Right ventricle myocardium superior (tissue), 1 donor: ENCODE data around the gene PTPRN2. TPM values are rescaled to one million over a fixed set of nuclear protein-coding genes. Genes with fewer than 3 reads are reported as not detected.
"Not testable (repeated sequence)": the region's sequence is repeated elsewhere in the genome, so short reads cannot be mapped to it uniquely, and the experiment has no call there.

ENCODE experiments used
- ATAC-seq: fragments of 200-7000 bp; cut with Tn5 transposase; one replicate; pipeline ENCODE4 v1.9.1; 2020; ENCODE audit warnings: mild to moderate bottlenecking; ENCODE audit not compliant: poor library complexity
- DNase-seq: peaks from one replicate; pipeline ENCODE4 v3.0.0-alpha.2; 2020
- intact Hi-C: fragments of 100-400 bp; cut with DNase I; formaldehyde crosslinking; loops from one replicate; pipeline ENCODE4 v1.11.2; 2022
- total RNA-seq: library from RNA; stranded (reverse); fragmentation: NEBNext Ultra II Directional; extraction: Animal tissue kit (Norgen Biotek cat#: 25700); gene quantifications from one replicate; pipeline ENCODE4 v1.2.1, GENCODE V29; 2021
- donor health status: DM: no; HTN: yes; CAD: no; lungs with severe emphysema.

Gene PTPRN2
- total RNA-seq, 1 donor from 2014 or later = 1.2 TPM

DNA sequence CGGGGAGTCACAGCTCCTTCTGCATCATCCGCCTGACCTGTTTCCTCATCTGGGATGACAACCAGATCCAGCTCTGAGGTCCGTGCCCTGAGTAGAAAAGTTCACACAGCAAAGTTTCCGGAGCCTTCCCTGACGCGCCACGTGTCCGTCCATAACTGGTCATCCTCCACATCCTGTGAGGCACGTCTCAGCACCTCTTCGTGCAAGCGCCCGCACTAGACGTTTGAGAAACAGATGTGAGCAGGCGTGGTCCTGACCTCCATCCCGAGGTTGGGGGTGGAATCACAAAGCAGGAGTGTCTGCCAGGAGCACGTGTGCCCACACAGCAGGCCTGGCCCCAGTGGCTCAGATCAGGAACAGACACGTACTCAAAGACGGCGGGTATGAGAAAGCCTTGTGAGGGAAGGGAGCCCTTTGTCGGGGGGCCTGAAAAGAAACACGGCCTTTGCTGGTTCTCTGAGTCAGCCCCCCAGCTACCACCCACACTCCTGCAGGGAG is 730.0 kb downstream of the PTPRN2 start:
- DNase-seq = no peak
- intact Hi-C loops = no loop called here

DNA sequence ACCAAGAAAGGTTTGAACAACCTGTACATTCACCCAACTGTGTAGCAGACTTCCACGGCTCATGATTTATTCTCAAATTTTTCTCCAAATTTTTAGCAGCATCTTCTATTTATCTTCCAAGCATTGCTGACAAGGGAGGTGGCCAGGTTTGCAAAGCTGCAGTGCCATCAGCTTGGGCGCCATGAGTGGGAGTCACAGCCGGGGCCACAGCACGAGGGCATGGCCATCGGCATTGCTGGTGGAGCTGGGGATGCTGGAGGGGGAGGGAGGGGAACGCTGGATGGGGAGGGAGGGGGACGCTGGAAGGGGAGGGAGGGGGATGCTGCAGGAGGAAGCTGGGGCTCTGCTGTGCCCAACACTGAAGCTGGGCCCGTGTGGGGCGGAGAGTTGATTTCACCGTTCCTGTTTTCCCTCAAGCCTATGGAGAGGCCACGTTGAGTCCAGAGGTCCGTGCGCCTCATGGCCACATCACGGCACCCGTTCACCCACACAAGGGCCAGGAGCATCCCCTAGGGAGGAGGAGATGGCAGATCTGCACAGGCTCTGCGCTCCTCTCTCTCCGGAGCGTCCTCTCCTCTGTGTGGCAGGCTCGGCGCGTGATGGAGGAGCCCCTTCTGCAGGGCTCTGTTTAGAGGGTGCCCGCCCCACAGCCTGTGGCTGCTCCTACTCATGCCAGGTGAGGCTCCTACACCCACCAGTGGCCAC is 730.6 kb downstream of the PTPRN2 start:
- ATAC-seq (no peak), DNase-seq (no peak)
- intact Hi-C loops = no loop called here

More for the DNA sequence above, 730.0 kb downstream of the PTPRN2 start:
- no peak for ATAC-seq

DNA sequence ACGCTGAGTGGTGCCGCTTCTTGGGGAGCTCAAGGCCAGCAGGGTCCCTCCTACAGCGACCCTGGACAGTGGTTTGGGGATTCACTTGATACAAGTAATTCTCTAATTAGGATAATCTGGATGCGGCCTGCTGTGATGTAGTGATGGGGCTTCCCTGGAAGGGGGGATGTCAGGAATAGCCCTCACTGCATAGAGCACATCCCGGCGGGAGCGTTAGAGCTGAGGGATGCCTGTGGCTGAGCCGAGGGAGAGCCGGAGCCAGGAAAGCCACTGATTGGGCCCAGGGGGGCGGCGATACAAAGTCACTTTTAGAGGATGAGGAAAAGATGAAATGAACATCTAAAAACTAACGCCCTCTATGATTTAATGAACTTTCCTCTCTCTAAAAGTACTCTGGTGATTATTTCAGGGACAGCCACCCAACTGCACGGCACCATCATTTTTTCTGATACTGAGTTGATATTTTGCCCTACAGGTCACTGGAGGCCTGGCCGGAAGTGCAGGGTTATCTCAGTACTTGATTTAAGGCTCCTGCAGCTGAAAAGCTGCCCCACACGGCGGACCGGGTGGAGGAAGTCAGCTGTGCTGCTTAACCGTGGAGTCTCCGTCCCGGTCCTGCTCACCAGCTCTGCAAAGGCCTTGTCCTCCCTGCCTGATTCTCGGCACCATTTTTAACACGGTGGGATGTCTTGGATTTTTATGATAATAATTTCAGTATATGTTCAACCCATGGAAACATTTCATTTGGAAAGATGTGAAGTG is 732.0 kb downstream of the PTPRN2 start:
- DNase-seq (peak; percentile 47), ATAC-seq (no peak)
- intact Hi-C loops = no loop called here

DNA sequence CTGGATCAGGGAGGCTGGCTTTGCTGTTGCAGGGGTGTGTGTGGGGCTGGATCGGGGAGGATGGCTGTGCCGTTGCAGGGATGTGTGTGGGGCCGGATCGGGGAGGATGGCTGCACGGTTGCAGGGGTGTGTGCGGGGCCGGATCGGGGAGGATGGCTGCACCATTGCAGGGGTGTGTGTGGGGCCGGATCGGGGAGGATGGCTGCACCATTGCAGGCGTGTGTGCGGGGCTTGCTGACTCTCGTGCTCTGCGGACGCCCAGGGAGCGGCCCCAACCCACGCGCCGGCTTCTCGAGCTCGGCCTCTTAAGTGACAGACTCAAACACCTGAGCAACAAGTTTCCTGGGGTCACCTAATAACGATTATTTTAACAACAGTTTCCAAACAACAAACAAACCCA is 732.6 kb downstream of the PTPRN2 start:
- no peak for ATAC-seq
- intact Hi-C loops = no loop called here
- DNase-seq = no peak

DNA sequence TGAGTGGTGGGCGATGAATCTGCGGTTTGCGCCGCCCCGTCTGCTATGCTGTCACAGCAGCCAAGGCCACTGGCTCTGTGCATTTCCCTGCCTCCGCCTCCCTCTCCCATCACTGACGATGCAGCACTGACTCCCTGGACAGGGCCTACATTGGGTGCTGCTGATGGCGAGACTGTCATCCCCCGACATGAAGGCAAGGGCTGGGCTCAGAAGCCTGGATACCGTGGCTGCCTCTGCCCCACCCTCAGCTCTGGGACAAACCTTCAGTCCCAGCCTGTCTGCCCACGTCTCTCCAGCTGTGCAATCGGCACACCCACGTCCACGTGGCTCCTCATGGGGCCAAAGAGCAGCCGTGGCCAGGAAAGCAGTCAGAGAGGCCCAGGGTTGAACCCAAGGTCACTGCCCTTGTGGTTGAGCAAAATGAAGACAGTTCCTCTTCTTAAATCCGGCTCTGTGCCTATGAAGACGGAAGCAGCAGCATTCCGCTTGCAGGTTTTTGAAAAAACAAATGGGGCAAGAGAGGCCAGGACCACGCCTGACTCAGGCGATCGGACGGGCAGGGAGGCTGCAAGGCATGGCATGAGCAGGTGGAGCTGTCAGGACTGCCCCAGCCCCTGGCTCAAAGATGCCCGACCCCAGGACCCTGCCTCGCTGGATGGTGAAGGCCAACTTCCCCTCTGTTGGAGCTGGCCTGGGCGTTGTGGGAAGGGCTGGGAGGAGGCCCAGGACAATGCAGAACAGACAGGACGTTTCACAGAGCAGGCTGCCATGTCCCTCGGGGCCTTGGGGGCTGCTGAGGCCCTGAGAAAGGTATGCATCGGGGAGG is 733.3 kb downstream of the PTPRN2 start:
- intact Hi-C loops = no loop called here
- ATAC-seq (peak; percentile 91), DNase-seq (peak; percentile 87)

DNA sequence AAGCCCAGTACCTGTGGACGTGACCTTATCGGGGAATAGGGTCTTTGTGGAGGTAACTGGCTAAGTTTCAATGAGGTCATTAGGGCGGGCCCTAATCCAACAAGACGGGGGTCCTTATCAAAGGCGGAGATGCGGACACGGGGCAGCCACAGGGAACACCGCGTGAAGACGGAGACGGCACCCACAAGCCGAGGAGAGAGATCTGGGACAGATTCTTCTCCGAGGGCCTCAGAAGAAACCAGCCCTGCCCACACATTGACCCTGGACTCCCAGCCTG is 733.9 kb downstream of the PTPRN2 start:
- no peak for ATAC-seq

DNA sequence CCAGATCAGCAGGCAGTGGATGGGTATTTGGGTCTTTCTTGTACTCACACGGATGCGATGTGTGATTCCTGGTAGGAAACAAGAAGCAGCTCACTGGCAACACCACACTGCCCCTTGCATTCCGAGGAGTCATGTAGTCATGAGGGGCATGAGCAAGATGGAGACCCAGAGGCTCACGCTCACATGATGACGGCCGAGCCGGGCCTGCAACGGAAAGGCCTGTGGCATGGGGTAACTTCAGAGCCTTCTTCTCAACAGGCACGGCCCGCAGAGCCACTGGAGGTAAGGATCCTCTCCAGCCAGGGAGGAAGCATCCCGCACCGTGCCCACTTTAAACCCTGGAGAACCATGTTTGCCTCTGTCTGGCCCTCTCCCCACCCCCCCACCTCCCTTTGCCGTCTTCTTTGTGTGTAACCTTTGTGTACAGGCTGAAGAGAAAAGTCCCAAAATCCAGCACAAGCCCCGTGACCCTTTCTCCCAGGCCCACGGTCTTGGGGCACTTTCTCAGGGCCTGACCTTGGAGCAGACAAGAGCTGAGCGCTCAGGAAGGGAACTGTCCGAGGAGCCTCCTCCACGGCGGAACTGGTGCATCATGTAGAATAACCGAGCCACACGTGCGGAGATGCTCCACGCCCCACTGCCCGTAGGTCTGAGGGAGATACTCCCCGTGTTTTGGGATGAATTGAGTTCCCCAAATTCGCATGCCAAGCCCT is 734.4 kb downstream of the PTPRN2 start:
- intact Hi-C loops = no loop called here
- no peak for ATAC-seq
- DNase-seq = peak; percentile 37

More for the DNA sequence above, 733.9 kb downstream of the PTPRN2 start:
- intact Hi-C loops = no loop called here
- no peak for DNase-seq

DNA sequence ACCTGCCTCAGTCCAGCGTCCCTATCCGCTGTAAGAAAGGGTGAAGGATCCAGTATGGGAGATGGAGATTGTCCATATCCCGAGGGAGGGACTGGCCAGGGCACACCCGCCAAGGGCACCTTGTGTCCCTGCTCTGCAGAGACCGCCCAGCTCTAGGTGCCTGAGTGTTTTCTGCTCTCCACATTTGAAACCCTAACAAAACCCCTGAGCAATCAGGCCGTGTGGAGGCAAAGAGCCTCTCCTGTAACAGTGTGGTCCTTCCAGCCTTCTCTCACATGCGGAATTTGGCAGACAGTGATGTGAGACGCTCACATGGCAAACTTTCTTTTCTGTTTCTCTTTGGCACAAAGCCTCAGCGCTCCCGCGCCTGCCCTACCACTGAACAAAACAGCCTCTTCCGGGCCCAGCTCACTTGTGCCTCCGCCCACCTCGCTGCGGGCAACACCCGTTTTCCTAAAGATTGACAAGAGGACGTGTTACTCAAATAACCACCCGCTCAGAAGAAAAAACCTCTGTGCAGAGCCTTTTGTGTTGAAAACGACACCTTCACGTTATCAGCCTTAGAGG is 736.0 kb downstream of the PTPRN2 start:
- ATAC-seq = peak; percentile 65
- intact Hi-C loops = no loop called here

DNA sequence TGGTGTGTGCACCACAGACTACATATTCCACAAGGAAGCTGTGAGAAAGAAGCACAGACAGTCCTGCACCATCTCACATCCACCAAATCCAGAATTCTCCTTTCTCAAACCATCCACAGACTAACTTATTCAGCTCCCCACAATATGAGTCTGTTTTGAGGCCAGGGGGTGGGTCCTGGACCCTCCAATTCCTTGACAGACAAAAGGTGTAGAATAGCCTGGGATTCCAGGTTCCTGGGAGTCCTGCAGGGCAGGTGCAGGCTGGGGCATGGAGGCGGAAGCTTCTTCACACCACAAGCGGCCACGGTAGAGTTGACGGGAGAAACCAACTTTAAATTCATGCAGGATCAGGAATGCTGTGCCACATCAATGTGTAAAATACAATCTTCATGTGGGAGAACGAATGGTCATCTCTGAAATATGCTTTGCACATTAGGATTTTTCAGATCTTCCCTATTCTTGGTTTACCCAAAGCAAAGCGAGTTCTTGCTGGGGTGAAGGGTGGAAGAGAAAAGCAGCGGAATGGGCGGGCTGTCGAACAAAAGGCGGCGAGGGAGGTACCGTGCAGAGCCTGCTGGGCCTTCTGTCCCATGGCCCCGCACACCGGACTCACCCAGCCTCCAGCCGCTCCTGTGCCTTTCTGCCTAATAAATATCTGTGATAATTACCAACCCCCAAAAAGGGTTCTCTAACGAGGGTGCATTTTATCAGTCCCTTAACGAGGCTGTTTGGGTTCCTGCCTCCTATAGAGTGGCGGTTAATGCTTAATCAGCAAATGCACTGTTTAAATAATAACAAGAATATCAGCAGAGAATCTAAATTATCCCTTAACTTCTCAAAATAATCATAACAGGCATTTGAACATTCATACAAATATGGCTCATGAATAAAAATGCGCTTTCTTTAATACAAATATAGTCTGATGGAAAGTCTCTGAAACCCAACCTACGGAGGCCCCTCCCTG is 736.9 kb downstream of the PTPRN2 start:
- ATAC-seq (no peak), DNase-seq (peak; percentile 24)
- intact Hi-C loops = no loop called here

More for the DNA sequence above, 736.0 kb downstream of the PTPRN2 start:
- peak; percentile 82 for DNase-seq

DNA sequence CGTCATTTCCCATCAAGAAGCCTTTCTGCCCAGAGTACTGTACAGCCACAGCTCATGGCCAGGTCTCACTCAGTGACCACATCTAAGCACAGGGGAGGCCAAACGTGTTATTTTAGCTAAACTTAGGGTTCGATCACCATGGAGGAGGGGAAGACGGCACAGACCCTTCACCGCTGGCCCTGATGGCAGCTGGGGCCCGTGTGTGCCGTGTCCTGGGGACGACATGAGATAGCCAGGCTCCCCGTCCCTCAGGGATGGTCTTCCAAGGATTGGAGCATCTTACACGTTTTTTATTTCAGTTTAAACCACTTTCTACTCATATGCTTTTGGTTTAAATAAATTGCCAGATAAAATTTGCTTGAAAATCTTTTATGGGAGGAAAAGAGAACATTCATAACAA is 737.9 kb downstream of the PTPRN2 start:
- DNase-seq = no peak
- no peak for ATAC-seq
- intact Hi-C loops = no loop called here

DNA sequence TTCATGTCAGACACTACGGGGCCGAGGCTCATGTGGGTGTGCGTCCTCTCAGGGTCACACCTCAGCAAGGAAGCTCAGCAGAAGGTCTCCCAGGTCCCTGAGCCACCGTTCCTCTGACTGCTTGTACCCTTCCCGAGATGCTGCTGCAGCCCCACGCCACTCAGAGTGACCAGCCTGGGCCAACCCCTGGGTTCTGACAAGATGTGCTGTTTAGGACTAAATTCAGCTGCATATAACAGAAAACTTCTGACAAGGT is 738.4 kb downstream of the PTPRN2 start:
- DNase-seq (no peak), ATAC-seq (no peak)
- intact Hi-C loops = no loop called here

DNA sequence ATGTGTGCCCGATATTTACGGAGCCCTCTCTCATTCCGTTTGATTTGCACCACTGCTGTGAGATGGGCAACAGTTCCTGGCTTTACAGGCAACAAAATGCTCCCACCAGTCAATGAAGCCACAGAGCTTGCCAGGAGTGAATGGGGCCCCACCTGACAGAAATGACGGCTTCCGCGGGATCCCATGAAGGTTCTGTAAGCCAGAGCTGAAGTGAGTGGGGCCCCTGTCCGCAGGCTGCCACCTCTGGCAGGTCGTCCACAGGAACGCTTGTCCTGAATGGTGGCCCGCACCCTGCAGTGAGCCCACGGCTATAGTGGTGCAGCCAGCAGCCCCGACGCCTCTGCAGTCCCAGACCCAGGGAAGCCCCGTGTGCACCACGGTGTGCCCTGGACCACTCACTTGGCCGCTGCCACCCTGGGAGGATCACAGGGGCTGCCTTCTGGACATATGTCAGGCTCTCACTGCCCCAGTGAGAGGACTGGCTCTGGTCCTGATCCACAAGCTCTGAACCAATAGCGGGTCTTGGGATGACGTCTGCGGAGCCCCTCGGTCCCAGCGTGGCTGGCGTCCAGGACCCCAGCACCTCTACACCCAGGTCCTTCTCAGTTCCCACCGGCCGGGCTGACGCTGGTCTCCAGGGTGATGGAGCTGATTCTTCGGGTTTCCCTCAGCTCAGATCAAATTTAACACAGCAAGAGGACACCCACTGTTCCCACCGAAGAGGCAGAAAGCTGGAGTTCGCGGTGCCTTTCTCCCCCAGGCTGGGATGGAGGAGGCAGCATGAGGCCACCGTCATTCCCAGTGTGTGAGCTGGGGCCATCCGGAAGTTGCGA is 738.9 kb downstream of the PTPRN2 start:
- DNase-seq = peak; percentile 22
- intact Hi-C loops = no loop called here
- ATAC-seq = no peak

DNA sequence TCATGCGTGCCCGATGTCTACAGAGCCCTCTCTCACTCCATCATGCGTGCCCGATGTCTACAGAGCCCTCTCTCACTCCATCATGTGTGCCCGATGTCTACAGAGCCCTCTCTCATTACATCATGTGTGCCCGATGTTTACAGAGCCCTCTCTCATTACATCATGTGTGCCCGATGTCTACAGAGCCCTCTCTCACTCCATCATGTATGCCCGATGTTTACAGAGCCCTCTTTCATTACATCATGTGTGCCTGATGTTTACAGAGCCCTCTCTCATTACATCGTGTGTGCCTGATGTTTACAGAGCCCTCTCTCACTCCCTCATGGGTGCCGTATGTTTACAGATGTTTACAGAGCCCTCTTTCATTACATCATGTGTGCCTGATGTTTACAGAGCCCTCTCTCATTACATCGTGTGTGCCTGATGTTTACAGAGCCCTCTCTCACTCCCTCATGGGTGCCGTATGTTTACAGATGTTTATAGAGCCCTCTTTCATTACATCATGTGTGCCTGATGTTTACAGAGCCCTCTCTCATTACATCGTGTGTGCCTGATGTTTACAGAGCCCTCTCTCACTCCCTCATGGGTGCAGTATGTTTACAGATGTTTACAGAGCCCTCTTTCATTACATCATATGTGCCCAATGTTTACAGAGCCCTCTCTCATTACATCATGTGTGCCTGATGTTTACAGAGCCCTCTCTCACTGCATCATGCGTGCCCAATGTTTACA is 739.7 kb downstream of the PTPRN2 start:
- DNase-seq, intact Hi-C loops, ATAC-seq: not testable (repeated sequence)

DNA sequence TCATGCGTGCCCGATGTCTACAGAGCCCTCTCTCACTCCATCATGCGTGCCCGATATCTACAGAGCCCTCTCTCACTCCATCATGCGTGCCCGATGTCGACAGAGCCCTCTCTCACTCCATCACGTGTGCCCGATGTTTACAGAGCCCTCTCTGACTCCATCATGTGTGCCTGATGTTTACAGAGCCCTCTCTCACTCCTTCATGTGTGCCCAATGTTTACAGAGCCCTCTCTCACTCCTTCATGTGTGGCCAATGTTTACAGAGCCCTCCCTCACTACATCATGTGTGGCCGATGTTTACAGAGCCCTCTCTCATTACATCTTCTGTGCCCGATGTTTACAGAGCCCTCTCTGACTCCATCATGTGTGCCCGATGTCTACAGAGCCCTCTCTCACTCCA is 740.9 kb downstream of the PTPRN2 start:
- intact Hi-C loops, DNase-seq, ATAC-seq: not testable (repeated sequence)

DNA sequence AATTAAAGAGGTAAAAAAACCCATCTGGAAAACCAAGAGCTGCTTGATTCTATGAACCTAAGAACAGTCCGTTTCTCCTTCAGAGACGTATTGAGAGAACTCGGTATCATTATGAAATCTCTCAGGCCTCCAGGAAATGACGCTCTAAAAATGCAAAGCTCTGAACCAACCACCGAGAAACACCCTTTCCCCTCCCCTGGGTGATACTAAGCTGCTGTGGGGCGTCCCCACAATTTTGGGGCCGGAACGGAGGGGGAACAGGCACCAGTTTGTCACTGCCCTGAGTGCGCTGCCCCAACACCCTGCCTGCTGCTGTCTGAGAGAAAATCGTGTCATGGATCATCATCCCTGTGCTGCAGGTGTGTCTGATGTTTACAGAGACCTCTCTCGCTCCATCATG is 741.4 kb downstream of the PTPRN2 start:
- intact Hi-C loops = no loop called here
- no peak for ATAC-seq
- no peak for DNase-seq

DNA sequence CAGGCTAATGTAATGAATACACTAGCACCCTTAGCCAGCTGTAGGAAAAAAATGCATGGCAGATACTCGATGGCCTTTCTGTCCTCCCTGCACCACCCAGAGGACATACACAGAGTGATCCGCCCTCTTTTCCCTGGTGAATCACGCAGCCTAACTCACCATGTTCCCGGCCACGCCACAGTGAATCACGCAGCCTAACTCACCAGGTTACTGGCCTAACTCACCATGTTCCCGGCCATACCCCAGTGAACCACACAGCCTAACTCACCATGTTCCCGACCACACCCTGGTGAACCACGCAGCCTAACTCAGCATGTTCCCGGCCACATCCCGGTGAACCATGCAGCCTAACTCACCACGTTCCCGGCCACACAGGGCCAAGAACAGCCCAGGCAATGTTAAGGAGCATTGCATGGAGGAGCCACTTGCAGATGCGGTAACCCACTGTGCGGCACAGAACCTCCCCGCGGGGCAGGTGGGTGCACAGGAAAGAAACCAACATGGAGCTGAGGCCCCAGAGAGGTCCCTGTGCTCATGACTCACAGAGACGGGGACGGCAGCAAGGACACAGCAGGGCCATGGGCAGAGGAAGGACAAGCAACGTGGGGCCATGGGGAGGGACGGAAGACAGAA is 742.3 kb downstream of the PTPRN2 start:
- DNase-seq = peak; percentile 26
- no peak for ATAC-seq
- intact Hi-C loops = no loop called here
